B cell (primary cell): ENCODE results near the gene TMEM97. TPM values are rescaled to one million over a fixed set of nuclear protein-coding genes. Genes with fewer than 3 reads are reported as not detected.

Experiments used
- ATAC-seq: fragments of 200-7000 bp; cut with Tn5 transposase; one replicate; pipeline ENCODE4 v1.10.0; 2021; ENCODE audit warnings: low read depth, mild to moderate bottlenecking, moderate number of reproducible peaks, moderate library complexity
- CTCF ChIA-PET: fragments of 350-600 bp; sonication (Branson Sonifier 250); formaldehyde crosslinking; loops from one replicate; lab custom pipeline; 2021; ENCODE audit warnings: antibody characterized with exemption, inconsistent platforms; lab: Charles Lee
- POLR2A ChIA-PET: fragments of 350-600 bp; sonication (Branson Sonifier 250); formaldehyde crosslinking; loops from one replicate; lab custom pipeline; 2021; ENCODE audit warnings: antibody characterized with exemption; lab: Charles Lee
- DNase-seq: peaks from one replicate; pipeline ENCODE4 v3.0.0; 2013
- H2AFZ ChIP-seq: 2 replicates; pipeline ENCODE4 v1.6.1; 2012; ENCODE audit warnings: mild to moderate bottlenecking, low read depth, low read length; ENCODE audit not compliant: insufficient read depth, poor library complexity, severe bottlenecking
- H3K27ac ChIP-seq, 2 donors: 1 replicate in 1 of 2; 2 replicates in 1 of 2; pipeline ENCODE4 v1.5.1; 2012 to 2013; ENCODE audit warnings: low read length in 2 of 2, mild to moderate bottlenecking in 2 of 2, moderate library complexity in 1 of 2
- H3K27me3 ChIP-seq, 4 experiments: fragments of 200-600 bp in 1 of 4; sonication (generic) in 1 of 4; replicated peaks in 1 of 4; 1 replicate in 2 of 4; 2 replicates in 2 of 4; pipeline versions ENCODE4 v1.6.1 to v1.7.0; 2013 to 2016; ENCODE audit warnings: low read length in 3 of 4, mild to moderate bottlenecking in 2 of 4, mixed read lengths in 1 of 4, moderate library complexity in 1 of 4; ENCODE audit not compliant: insufficient read depth in 4 of 4, control insufficient read depth in 3 of 4; ENCODE audit errors: control extremely low read depth in 1 of 4
- H3K36me3 ChIP-seq, 2 experiments: replicated peaks in 1 of 2; 1 replicate in 1 of 2; 2 replicates in 1 of 2; pipeline versions ENCODE4 v1.6.1 to v1.7.1; 2013; ENCODE audit warnings: low read length in 1 of 2; ENCODE audit not compliant: insufficient read depth in 2 of 2, control insufficient read depth in 1 of 2; ENCODE audit errors: control extremely low read depth in 1 of 2, extremely low read depth in 1 of 2
- H3K4me1 ChIP-seq, 2 donors: fragments of 200-600 bp in 1 of 2; sonication (generic) in 1 of 2; 1 replicate in 1 of 2; 2 replicates in 1 of 2; pipeline versions ENCODE4 v1.5.1 to v1.6.1; 2013 to 2017; ENCODE audit warnings: low read length in 2 of 2; ENCODE audit not compliant: control insufficient read depth in 2 of 2, insufficient read depth in 2 of 2
- H3K4me2 ChIP-seq: replicated peaks from 2 replicates; pipeline ENCODE3; 2012; ENCODE audit warnings: mild to moderate bottlenecking, low read depth, low read length; ENCODE audit not compliant: poor library complexity, severe bottlenecking
- H3K4me3 ChIP-seq, 5 experiments: fragments of 200-600 bp in 1 of 5; sonication (generic) in 1 of 5; 1 replicate in 3 of 5; 2 replicates in 2 of 5; pipeline versions ENCODE4 v1.5.1 to v1.7.0; 2011 to 2016; ENCODE audit warnings: low read length in 4 of 5, mild to moderate bottlenecking in 4 of 5, low read depth in 2 of 5, control low read depth in 1 of 5, moderate library complexity in 1 of 5; ENCODE audit not compliant: insufficient read depth in 1 of 5; ENCODE audit errors: control extremely low read depth in 1 of 5, extremely low read depth in 1 of 5
- H3K79me2 ChIP-seq: fragments of 200-600 bp; sonication (generic); one replicate; pipeline ENCODE4 v1.6.0; 2016; ENCODE audit warnings: low read length; ENCODE audit not compliant: control insufficient read depth, insufficient read depth
- H3K9ac ChIP-seq: fragments of 200-600 bp; sonication (generic); 2 replicates; pipeline ENCODE4 v1.6.1; 2017; ENCODE audit warnings: mild to moderate bottlenecking, low read length, moderate library complexity
- H3K9me3 ChIP-seq, 3 donors: one replicate each; pipeline versions ENCODE4 v1.6.1 to v1.7.1; 2013; ENCODE audit warnings: low read length in 2 of 3; ENCODE audit not compliant: control insufficient read depth in 2 of 3, insufficient read depth in 1 of 3; ENCODE audit errors: control extremely low read depth in 1 of 3
- H4K20me1 ChIP-seq: 2 replicates; pipeline ENCODE4 v1.6.0; 2012; ENCODE audit warnings: mild to moderate bottlenecking, low read length; ENCODE audit not compliant: insufficient read depth, control insufficient read depth, poor library complexity, severe bottlenecking
- H3K27ac Mint-ChIP-seq: one replicate; pipeline ENCODE4 v1.8.0; 2021; ENCODE audit warnings: mixed read lengths
- H3K27me3 Mint-ChIP-seq: one replicate; pipeline ENCODE4 v1.8.0; 2021; ENCODE audit warnings: mixed read lengths
- H3K4me1 Mint-ChIP-seq: one replicate; pipeline ENCODE4 v1.8.0; 2021; ENCODE audit warnings: mixed read lengths
- H3K4me3 Mint-ChIP-seq: one replicate; pipeline ENCODE4 v1.8.0; 2021; ENCODE audit warnings: mixed read lengths
- H3K9me3 Mint-ChIP-seq: one replicate; pipeline ENCODE4 v1.8.0; 2022; ENCODE audit warnings: mixed read lengths; ENCODE audit not compliant: insufficient read depth
- EZH2 ChIP-seq: IDR thresholded peaks from 2 replicates; pipeline ENCODE4 v1.6.1; 2012; ENCODE audit warnings: borderline replicate concordance, low read depth, mild to moderate bottlenecking, moderate library complexity, low read length; ENCODE audit not compliant: insufficient read depth, poor library complexity, severe bottlenecking
- WGBS: methylation state at CpG from one replicate; pipeline ENCODE4 v1.1.5; 2013; ENCODE audit warnings: missing lambda C conversion rate; ENCODE audit not compliant: insufficient coverage; 5-methylcytosine and 5-hydroxymethylcytosine counted together
- intact Hi-C: fragments of 100-400 bp; cut with micrococcal nuclease; formaldehyde crosslinking; loops from one replicate; pipeline ENCODE4 v1.10.0; 2022
- polyA plus RNA-seq: library from polyadenylated mRNA; depleted of rRNA; stranded (reverse); fragments of >200 nt; gene quantifications from 2 replicates; pipeline ENCODE4 v1.2.3, GENCODE V29; 2012
- total RNA-seq, 2 donors: library from RNA; stranded (reverse); fragments of 120-200 nt in 1 of 2; gene quantifications; 1 replicate in 1 of 2; 2 replicates in 1 of 2; pipeline versions ENCODE4 v1.2.3 to v1.2.4, GENCODE V29; 2013 to 2022
- TF ChIP-seq, protein P1 (sequence below): fragments of 200-600 bp; IDR thresholded peaks from one replicate; pipeline ENCODE4 v1.8.0; 2022; ENCODE audit warnings: antibody characterized with exemption, mild to moderate bottlenecking

Gene TMEM97
- total and polyA plus RNA-seq, 2 donors (not counting 1 experiment from before 2014, with no cell fraction given) = 1.6 to 6.4 TPM

DNA sequence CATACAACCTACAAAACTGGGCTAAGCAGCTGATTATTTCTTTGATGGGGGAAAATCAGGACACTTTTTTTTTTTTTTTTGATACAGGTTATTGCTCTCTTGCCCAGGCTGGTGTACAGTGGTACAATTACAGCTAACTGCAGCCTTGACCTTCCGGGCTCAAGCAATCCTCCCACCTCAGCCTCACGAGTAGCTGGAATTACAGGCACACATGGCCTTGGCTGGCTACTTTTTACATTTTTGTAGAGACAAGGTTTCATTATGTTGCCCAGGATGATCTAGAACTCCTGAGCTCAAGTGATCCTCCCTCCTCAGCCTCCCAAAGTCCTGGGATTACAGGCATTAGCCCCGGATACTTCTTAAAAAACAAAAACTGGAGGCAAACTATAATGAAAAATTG lies 20.6 kb upstream of the TMEM97 start:
- H3K27ac ChIP-seq = no peak overlapping the region
- no peak overlapping the region for H3K4me2 ChIP-seq
- no peak for DNase-seq
- no peaks in the 10 kb centered on the region for H3K9me3 Mint-ChIP-seq
- H2AFZ ChIP-seq = no peak overlapping the region
- H3K4me3 Mint-ChIP-seq = no peak overlapping the region
- H3K36me3 ChIP-seq = no peaks in the 10 kb centered on the region
- no peak overlapping the region for H3K9ac ChIP-seq
- WGBS = 100% methylated on average over 2 of the region's 3 CpGs
- peaks cover 10 to 12% of the 10 kb centered on the region in 2 donors for H3K4me1 ChIP-seq
- H3K27me3 Mint-ChIP-seq = peaks cover under 1% of the 10 kb centered on the region
- no peak overlapping the region for H3K4me3 ChIP-seq
- intact Hi-C loops = no loop called here
- no peaks in the 10 kb centered on the region for H3K79me2 ChIP-seq
- no peak for ATAC-seq
- POLR2A ChIA-PET = no interaction called here
- H4K20me1 ChIP-seq = no peaks in the 10 kb centered on the region
- H3K4me1 Mint-ChIP-seq = peaks cover 16% of the 10 kb centered on the region
- peaks cover 0 to 3% (median 0%) of the 10 kb centered on the region in 4 experiments for H3K27me3 ChIP-seq
- TF ChIP-seq, protein P1, sequence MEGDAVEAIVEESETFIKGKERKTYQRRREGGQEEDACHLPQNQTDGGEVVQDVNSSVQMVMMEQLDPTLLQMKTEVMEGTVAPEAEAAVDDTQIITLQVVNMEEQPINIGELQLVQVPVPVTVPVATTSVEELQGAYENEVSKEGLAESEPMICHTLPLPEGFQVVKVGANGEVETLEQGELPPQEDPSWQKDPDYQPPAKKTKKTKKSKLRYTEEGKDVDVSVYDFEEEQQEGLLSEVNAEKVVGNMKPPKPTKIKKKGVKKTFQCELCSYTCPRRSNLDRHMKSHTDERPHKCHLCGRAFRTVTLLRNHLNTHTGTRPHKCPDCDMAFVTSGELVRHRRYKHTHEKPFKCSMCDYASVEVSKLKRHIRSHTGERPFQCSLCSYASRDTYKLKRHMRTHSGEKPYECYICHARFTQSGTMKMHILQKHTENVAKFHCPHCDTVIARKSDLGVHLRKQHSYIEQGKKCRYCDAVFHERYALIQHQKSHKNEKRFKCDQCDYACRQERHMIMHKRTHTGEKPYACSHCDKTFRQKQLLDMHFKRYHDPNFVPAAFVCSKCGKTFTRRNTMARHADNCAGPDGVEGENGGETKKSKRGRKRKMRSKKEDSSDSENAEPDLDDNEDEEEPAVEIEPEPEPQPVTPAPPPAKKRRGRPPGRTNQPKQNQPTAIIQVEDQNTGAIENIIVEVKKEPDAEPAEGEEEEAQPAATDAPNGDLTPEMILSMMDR = no peak
- TF ChIP-seq EZH2 = no peak
- H3K27ac Mint-ChIP-seq = no peak overlapping the region
- CTCF ChIA-PET = no interaction called here
- H3K9me3 ChIP-seq = peaks cover 0 to 4% (median 0%) of the 10 kb centered on the region in 3 donors

DNA sequence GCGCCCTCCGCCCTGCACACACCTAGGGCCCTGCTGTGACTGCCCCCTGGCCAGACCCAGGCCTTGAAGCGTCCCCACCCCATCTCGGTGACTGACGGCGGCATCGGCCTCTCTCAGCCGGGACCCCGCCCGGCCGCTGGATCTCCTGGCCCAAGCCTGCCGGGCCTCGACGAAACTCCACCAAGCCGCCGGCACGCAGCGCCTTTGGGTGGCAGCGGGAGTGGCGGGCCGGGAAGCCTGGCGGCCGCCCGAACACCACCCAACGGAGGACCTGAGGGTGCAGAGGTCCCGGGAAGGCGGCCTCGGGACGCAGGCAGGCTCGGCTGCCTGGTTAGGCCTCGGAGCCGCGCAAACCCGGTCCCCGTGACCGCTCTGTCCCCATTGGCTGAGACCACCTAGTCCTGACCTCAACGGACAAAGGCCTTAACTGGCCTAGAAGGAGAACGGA lies 12.0 kb upstream of the TMEM97 start:
- H3K4me2 ChIP-seq = no peak overlapping the region
- intact Hi-C loops = no loop called here
- H3K4me1 ChIP-seq = no peaks in the 10 kb centered on the region
- H4K20me1 ChIP-seq = no peaks in the 10 kb centered on the region
- no peaks in the 10 kb centered on the region for H3K9me3 Mint-ChIP-seq
- H3K4me3 ChIP-seq = no peak overlapping the region
- H3K9ac ChIP-seq = no peak overlapping the region
- peaks cover 0 to 16% (median 3%) of the 10 kb centered on the region in 4 experiments for H3K27me3 ChIP-seq
- H3K79me2 ChIP-seq = no peaks in the 10 kb centered on the region
- peaks cover 18% of the 10 kb centered on the region for H3K27me3 Mint-ChIP-seq
- H3K4me1 Mint-ChIP-seq = no peaks in the 10 kb centered on the region
- WGBS = 48% methylated on average over 38 of the region's 38 CpGs
- H2AFZ ChIP-seq = no peak overlapping the region
- no peak for DNase-seq
- H3K27ac ChIP-seq = no peak overlapping the region
- no peak overlapping the region for H3K4me3 Mint-ChIP-seq
- no peaks in the 10 kb centered on the region for H3K36me3 ChIP-seq
- ChIA-PET CTCF (no interaction called here), POLR2A (no interaction called here)
- no peak for ATAC-seq
- H3K9me3 ChIP-seq = peaks cover 0 to 7% (median 0%) of the 10 kb centered on the region in 3 donors
- TF ChIP-seq, protein P1 = no peak
- no peak for TF ChIP-seq EZH2
- H3K27ac Mint-ChIP-seq = no peak overlapping the region
